Prostate gland (tissue), 2 donors: ENCODE data around the gene CCDC127.

ENCODE experiments used
- POLR2A ChIP-seq: fragments of 450-650 bp; IDR thresholded peaks from one replicate; pipeline ENCODE4 v1.6.1; 2016; ENCODE audit warnings: antibody characterized with exemption, mild to moderate bottlenecking
- POLR2AphosphoS5 ChIP-seq: sonication (generic); formaldehyde crosslinking; IDR thresholded peaks from one replicate; pipeline ENCODE4 v1.6.1; 2017; ENCODE audit warnings: antibody characterized with exemption
- TF ChIP-seq, protein P1 (sequence below), 4 experiments: fragments of 200-600 bp in 2 of 4; fragments of 450-650 bp in 2 of 4; sonication (generic) in 2 of 4; IDR thresholded peaks; 1 replicate in 3 of 4; 2 replicates in 1 of 4; pipeline ENCODE4 v1.5.1; 2016 to 2019; ENCODE audit warnings: antibody characterized with exemption in 4 of 4, mild to moderate bottlenecking in 2 of 4, moderate library complexity in 2 of 4

DNA sequence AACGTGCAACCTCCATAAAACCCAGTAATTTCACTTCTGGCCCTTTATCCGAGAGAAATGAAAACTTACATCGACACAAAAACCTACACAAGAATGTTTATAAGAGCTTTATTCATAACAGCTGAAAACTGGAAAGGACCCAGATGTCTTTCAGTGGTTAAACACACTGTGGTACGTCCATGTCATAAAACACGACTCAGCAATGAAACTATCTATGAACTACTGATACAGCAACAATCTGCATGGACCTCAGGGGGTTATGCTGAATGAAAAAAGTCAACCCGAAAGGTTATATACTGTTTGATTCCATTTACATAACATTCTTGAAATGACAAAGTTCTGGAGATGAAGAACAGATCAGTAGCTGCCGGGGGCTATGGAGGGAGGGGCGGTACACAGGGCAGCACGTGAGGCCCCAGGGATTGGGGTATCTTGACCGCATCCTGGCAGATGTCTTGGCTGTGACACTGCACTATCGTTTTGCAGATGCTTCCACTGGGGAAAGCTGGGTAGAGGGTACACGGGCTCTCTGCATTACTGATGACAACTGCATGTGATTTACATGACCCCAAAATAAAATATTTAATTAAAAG lies 4.1 kb downstream of the CCDC127 start:
- TF ChIP-seq, protein P1, sequence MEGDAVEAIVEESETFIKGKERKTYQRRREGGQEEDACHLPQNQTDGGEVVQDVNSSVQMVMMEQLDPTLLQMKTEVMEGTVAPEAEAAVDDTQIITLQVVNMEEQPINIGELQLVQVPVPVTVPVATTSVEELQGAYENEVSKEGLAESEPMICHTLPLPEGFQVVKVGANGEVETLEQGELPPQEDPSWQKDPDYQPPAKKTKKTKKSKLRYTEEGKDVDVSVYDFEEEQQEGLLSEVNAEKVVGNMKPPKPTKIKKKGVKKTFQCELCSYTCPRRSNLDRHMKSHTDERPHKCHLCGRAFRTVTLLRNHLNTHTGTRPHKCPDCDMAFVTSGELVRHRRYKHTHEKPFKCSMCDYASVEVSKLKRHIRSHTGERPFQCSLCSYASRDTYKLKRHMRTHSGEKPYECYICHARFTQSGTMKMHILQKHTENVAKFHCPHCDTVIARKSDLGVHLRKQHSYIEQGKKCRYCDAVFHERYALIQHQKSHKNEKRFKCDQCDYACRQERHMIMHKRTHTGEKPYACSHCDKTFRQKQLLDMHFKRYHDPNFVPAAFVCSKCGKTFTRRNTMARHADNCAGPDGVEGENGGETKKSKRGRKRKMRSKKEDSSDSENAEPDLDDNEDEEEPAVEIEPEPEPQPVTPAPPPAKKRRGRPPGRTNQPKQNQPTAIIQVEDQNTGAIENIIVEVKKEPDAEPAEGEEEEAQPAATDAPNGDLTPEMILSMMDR (IDR thresholded peaks at IDR 0.05) = no peak
- TF ChIP-seq POLR2A (no peak), POLR2AphosphoS5 (no peak)
